Nucleus accumbens (tissue), 56 donors: ENCODE data around the gene RGL3.
"Not testable (repeated sequence)": the region's sequence is repeated elsewhere in the genome, so short reads cannot be mapped to it uniquely, and the experiment has no call there.

ENCODE experiments used
- DNase-seq, 56 donors: peaks; one replicate each; lab custom pipeline; 2025; lab: John Stamatoyannopoulos, UW

RGL3 gene

GRCh38 chr19:11450570-11451326, 31.6 kb upstream of the RGL3 start:
- DNase-seq = no peak

- DNase-seq = peak in 1 of 56 donors; percentile 21
These were observed 29.9 kb upstream of the RGL3 start for GRCh38 chr19:11448923-11449554.

- DNase-seq = no peak
These were observed 29.3 kb upstream of the RGL3 start for GRCh38 chr19:11448410-11448809.

DNA sequence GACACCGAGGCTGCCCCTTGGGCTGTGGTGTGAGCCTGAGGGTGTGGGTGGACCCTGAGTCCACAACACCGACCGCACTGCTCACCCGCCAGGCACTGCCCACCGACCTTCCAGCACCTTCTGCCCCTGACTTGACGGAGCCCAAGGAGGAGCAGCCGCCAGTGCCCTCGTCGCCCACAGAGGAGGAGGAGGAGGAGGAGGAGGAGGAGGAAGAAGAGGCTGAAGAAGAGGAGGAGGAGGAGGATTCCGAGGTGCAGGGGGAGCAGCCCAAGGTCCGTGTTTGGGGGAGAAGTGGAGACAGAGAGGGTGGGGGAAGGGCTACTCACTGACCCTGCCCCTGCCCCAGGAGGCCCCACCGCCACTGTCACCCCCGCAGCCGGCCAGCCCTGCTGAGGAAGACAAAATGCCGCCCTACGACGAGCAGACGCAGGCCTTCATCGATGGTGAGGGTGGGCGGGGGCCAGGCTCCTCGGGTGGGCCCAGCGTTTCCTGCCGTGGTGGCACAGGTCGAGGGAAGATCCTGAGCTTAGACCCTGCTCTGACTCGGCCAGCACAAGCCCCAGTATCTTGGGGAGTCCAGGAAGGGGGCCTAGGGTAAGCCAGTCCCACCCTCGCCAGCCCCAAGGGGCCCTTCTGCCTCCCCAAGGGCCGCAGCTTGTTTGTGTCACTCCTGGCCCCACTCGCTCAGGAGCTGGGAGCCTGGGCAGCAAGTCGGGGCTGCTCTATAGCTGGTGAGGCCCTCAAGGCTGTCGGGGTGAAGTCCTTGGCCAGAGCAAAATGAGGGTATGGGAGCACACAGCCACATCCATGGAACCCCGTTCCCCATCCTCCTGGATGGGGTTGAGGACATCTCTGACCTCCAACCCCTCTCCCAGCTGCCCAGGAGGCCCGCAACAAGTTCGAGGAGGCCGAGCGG, 28.5 kb upstream of the RGL3 start:
- DNase-seq = peak in 1 of 56 donors; percentile 62

DNA sequence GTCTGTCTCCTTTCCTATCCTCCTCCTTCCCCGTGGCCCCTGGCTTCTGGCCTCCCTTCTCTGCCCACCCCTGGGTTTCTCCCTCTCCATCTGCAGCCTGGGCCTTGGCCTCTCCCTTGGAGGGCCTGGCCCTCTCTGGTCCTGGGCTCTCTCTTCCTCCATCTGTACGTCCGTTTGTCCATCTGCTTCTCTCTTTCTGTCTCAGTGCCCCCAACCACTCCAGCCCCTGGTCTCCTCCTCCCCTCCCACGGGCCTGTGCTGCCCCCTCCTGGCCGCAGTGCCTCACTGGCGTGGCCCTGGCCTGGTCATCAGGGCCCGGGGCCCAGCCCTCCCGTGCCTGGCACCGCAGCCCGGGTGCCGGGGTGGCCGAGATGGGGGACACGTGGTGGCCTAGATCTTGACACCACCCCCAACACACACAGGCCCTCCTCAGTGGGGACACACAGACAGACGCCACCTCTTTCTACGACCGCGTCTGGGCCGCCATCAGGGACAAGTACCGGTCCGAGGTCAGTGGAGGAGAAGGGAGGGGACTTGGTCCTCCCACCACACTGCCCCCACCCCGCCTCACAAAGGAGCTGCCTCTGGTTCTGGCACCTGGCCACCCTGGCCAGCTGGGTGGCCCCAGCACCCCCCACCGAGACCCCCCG, 27.7 kb upstream of the RGL3 start:
- DNase-seq = peak in 54 of 56 donors; percentile 7 to 94 (median 79)

DNA sequence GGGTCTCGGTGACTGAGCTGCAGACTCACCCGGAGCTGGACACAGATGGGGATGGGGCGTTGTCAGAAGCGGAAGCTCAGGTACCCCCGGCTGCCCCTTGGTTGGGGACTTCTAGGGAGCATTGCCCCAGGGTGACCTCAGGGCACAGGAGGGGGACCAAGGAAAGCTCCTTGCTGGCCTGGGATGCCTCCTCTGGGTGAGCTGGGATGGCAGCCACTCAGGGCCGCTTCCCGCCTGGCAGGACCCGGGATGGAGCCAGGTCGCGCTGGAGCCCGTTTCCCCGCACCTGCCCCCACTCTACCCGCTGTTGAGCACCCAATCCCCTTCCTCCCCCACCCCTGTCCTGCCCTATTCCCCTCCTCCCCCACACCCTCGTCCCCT, 27.1 kb upstream of the RGL3 start:
- DNase-seq = peak in 1 of 56 donors; percentile 32

DNA sequence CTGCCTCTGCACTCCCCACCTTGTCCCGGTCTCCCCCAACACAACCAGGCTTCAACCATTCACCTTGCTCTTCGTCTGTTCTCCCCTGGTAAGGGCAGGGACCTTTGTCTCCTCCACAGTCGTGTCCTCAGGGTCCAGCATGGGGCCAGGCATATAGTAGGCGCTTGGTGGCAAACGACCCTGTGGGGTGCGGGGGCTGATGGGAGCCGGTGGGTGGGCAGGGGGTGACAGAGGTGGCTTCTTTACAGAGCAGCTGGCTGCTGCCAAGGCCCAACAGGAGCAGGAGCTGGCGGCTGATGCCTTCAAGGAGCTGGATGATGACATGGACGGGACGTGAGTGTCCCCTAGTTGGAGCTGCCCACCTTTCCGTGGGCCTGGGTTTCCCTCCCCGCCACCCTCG, 26.0 kb upstream of the RGL3 start:
- no peak for DNase-seq

GRCh38 chr19:11444059-11444458, 24.9 kb upstream of the RGL3 start:
- DNase-seq = no peak

- DNase-seq = no peak
These were observed 18.8 kb upstream of the RGL3 start for GRCh38 chr19:11437955-11438354.

DNA sequence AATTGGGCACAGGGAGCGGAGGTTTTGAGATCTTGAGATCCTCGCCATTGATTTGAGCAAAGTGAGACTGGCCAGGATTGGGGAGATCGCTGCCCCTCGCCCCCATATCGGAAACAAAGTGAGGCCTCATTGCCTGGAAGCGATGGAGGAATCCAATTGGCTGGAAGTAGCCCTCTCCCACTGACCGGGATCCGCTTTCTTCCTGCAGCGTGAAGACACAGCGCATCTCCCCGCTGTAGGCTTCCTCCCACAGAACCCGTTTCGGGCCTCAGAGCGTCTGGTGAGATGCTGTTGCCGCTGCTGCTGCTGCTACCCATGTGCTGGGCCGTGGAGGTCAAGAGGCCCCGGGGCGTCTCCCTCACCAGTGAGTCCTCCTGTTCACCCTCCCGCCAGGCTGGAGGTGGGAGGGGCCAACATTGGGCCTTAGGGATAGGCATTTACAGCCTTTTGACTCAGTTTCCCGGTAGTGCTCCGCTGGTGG, 16.8 kb upstream of the RGL3 start:
- DNase-seq = no peak

- DNase-seq = peak; percentile 89 to 100 (median 100)
These were observed 16.1 kb upstream of the RGL3 start, which contains the start of the genes ODAD3 and PRKCSH for GRCh38 chr19:11435057-11435832. ODAD3 (minus strand) TSS chr19:11435121; CDS start chr19:11435016, 105 bp downstream. PRKCSH (plus strand) TSS chr19:11435635; CDS start chr19:11436118, 483 bp downstream.

DNA sequence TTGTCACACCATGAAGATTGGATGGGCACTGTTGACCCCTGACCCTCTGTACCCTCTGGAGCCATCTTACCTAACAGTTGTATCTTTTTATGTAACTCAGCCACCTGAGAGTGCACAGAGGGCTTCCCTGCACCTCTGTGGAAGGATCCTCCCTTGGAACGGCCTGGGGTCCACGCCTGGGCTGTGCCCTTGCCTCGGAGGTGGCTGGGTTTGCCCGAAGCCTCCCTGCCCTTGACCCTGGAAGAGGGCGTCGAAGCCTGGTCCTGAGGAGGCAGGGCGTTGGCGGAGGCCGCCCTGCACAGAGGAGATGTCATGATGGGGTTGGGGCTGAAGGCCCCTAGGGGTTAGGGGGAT, 15.6 kb upstream of the RGL3 start:
- no peak for DNase-seq

DNA sequence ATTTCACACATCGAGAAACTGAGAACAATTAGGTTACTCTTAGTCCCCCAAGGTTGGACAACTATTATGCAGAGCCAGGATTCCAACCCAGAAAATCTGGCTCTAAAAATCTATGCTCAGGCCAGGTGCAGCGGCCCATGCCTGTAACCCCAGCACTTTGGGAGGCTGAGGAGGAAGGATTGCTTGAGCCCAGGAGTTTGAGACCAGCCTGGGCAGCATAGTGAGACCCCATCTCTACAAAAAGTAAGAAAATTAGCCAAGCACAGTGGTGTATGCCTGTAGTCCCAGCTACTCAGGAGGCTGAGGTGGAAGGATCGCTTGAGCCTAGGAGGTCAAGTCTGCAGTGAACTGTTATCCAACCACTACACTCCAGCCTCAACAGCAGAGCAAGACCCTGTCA, 14.4 kb upstream of the RGL3 start:
- not testable (repeated sequence) for DNase-seq

DNA sequence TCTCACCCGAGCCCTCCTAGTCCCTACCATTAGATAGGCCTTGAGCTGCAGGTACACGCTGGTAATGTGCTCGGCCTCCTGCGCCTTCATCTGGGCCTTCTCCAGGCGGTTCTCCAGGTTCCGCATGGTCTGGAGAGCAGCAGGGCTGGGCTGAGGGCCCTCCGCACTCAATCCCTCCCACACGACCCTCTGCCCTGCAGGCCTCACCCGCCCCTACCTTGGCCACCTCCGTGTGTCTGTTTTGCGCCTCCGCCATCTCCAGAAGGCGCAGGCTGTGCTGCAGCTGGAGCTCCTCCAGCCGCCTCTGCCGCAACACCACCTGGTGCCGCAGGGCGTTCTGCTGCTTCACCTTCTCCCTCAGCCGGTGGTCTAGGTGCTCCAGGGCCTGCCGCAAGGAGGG, 7.5 kb upstream of the RGL3 start:
- no peak for DNase-seq

DNA sequence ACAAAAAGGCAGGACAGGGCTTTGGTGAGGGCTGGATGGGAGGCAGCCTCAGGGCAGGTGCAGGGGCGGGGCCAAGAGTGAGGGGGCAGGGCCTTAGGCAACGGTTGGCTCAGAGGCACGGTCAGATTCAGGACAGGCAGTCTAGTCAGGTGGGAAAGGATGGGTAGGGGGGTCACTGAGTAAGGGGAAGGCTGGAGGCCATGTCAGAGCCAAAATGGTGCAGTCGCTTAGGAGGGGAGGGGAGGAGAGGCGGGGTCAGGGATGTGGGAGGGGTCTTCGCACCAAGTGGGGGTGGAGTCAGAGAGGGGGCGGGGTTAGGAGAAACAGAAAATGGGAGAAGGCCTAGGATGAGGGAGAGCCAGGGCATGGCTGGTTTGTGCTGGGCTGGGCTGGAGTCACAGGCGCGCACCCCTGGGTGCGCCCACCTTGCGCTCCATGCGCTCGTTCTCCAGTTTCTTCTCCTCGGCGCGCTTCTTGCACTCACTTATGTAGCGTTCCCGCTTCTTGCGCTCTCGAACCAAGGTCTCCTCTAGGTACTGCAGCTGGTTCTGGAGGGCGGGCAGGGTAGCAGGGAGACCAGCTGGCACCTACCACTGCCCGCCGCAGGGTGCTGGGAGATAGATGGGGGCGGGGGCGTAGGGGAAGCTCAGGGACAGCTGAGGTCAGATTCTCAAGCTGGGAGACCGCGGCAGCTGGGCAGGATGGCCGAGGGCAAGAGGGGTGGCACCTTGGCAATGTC, 6.8 kb upstream of the RGL3 start:
- DNase-seq = no peak

DNA sequence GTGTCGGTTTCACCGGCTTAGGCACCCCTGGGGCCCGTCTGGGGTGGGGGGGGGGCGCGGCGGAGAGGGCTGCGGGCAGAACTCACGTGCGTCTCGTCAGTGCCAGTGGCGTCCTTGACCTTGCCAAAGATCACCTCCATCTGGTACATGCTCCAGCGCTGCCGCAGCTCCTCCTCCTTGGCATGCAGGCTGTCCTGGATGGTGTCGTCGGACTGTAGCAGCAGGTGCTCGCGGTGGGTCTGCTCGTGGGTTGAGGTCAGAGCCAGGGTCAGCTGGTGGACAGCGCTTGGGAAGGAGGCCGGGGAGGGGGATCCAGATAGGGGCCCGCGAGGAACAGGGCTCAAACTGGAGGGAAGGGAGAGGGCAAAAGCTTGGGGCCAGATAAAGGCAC, 4.7 kb upstream of the RGL3 start:
- DNase-seq = no peak

DNA sequence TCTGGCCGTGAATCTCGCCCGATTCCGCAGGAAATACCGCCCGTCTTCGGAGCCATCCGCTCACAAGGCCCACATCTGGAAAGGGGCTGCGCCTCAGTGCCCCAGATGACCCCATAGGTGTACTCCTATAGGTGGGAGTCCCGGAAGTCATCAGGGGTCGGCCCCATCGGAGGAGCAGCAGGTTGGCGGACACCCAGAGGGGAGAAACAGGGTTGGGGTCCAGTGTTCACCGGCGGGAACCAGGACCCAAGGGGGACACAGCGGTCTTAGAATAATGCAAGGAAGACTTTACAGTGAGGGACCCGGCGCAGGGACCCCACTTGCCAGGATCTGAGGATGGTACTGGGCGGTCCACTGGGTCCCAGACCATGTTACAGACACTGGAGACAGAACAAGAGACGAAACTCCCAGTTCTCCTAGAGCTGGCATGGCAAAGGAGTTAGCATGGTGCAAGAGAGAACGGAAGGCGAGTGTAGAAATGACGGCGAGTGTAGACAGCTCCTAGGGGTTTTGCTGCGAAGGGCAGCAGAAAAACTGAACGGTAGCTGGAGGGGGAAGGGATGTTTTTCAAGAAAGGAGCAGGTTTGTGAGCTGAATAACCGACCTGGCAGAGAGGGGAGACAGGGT, 4.2 kb upstream of the RGL3 start:
- DNase-seq = no peak
